Activated T-cell treated with anti-CD3 and anti-CD28 coated beads, Interleukin-2, amount 50 U/mL, for 24 hours (primary cell): ENCODE measurements around the gene MAPK8.

Experiments used
- DNase-seq: peaks from one replicate; pipeline ENCODE4 v3.0.0-alpha.2; 2020
- H3K27ac Mint-ChIP-seq: 2 replicates; pipeline ENCODE4 v1.8.0; 2020; ENCODE audit warnings: mild to moderate bottlenecking, mixed read lengths
- H3K27me3 Mint-ChIP-seq: 2 replicates; pipeline ENCODE4 v1.8.0; 2020; ENCODE audit warnings: mixed read lengths
- H3K36me3 Mint-ChIP-seq: 2 replicates; pipeline ENCODE4 v1.8.0; 2020; ENCODE audit warnings: low read depth, mixed read lengths
- H3K4me1 Mint-ChIP-seq: 2 replicates; pipeline ENCODE4 v1.8.0; 2020; ENCODE audit warnings: low read depth, mixed read lengths
- H3K4me3 Mint-ChIP-seq: 2 replicates; pipeline ENCODE4 v1.8.0; 2020; ENCODE audit warnings: mild to moderate bottlenecking, moderate library complexity, mixed read lengths
- H3K9me3 Mint-ChIP-seq: 2 replicates; pipeline ENCODE4 v1.8.0; 2020; ENCODE audit warnings: mixed read lengths

The MAPK8 gene

GRCh38 chr10:48464121-48464870 lies 157.8 kb downstream of the MAPK8 start:
- H3K27me3 Mint-ChIP-seq, result no peaks in the 10 kb centered on the region
- no peaks in the 10 kb centered on the region for H3K9me3 Mint-ChIP-seq
- H3K4me3 Mint-ChIP-seq, result no peak overlapping the region
- no peaks in the 10 kb centered on the region for H3K36me3 Mint-ChIP-seq
- peak; percentile 14 for DNase-seq
- no peaks in the 10 kb centered on the region for H3K4me1 Mint-ChIP-seq
- no peak overlapping the region for H3K27ac Mint-ChIP-seq

- Mint-ChIP-seq H3K36me3 (no peaks in the 10 kb centered on the region), H3K27me3 (no peaks in the 10 kb centered on the region), H3K9me3 (no peaks in the 10 kb centered on the region), H3K4me3 (no peak overlapping the region), H3K27ac (no peak overlapping the region), H3K4me1 (no peaks in the 10 kb centered on the region)
- DNase-seq, result peak; percentile 8
These were observed 158.6 kb downstream of the MAPK8 start for GRCh38 chr10:48464871-48465736.

GRCh38 chr10:48465860-48466521 lies 159.5 kb downstream of the MAPK8 start:
- H3K36me3 Mint-ChIP-seq, result no peaks in the 10 kb centered on the region
- H3K4me1 Mint-ChIP-seq, result no peaks in the 10 kb centered on the region
- no peak overlapping the region for H3K4me3 Mint-ChIP-seq
- no peak overlapping the region for H3K27ac Mint-ChIP-seq
- H3K9me3 Mint-ChIP-seq, result no peaks in the 10 kb centered on the region
- H3K27me3 Mint-ChIP-seq, result no peaks in the 10 kb centered on the region
- peak; percentile 20 for DNase-seq

- no peak overlapping the region for H3K4me3 Mint-ChIP-seq
- H3K36me3 Mint-ChIP-seq, result no peaks in the 10 kb centered on the region
- H3K27me3 Mint-ChIP-seq, result no peaks in the 10 kb centered on the region
- H3K4me1 Mint-ChIP-seq, result no peaks in the 10 kb centered on the region
- H3K27ac Mint-ChIP-seq, result no peak overlapping the region
- H3K9me3 Mint-ChIP-seq, result no peaks in the 10 kb centered on the region
- DNase-seq, result peak; percentile 3
These were observed 160.2 kb downstream of the MAPK8 start for GRCh38 chr10:48466611-48467240.

GRCh38 chr10:48467669-48468068 lies 161.2 kb downstream of the MAPK8 start:
- peak; percentile 3 for DNase-seq

GRCh38 chr10:48468130-48468790 lies 161.8 kb downstream of the MAPK8 start:
- H3K9me3 Mint-ChIP-seq, result no peaks in the 10 kb centered on the region
- no peak overlapping the region for H3K27ac Mint-ChIP-seq
- no peaks in the 10 kb centered on the region for H3K27me3 Mint-ChIP-seq
- H3K4me3 Mint-ChIP-seq, result no peak overlapping the region
- DNase-seq, result no peak
- no peaks in the 10 kb centered on the region for H3K36me3 Mint-ChIP-seq
- H3K4me1 Mint-ChIP-seq, result no peaks in the 10 kb centered on the region

More at GRCh38 chr10:48467669-48468068, 161.2 kb downstream of the MAPK8 start:
- Mint-ChIP-seq H3K4me1 (no peaks in the 10 kb centered on the region), H3K27me3 (no peaks in the 10 kb centered on the region), H3K4me3 (no peak overlapping the region), H3K9me3 (no peaks in the 10 kb centered on the region), H3K36me3 (no peaks in the 10 kb centered on the region), H3K27ac (no peak overlapping the region)

GRCh38 chr10:48468866-48469511 lies 162.5 kb downstream of the MAPK8 start:
- DNase-seq, result no peak
- Mint-ChIP-seq H3K27ac (no peak overlapping the region), H3K36me3 (no peaks in the 10 kb centered on the region), H3K9me3 (no peaks in the 10 kb centered on the region), H3K4me1 (no peaks in the 10 kb centered on the region), H3K27me3 (no peaks in the 10 kb centered on the region), H3K4me3 (no peak overlapping the region)

GRCh38 chr10:48469516-48470020 lies 163.1 kb downstream of the MAPK8 start:
- no peaks in the 10 kb centered on the region for H3K9me3 Mint-ChIP-seq
- peak; percentile 22 for DNase-seq
- no peaks in the 10 kb centered on the region for H3K36me3 Mint-ChIP-seq
- no peak overlapping the region for H3K27ac Mint-ChIP-seq
- no peaks in the 10 kb centered on the region for H3K4me1 Mint-ChIP-seq
- no peaks in the 10 kb centered on the region for H3K27me3 Mint-ChIP-seq
- no peak overlapping the region for H3K4me3 Mint-ChIP-seq

- DNase-seq, result peak; percentile 16
- no peaks in the 10 kb centered on the region for H3K36me3 Mint-ChIP-seq
- H3K9me3 Mint-ChIP-seq, result no peaks in the 10 kb centered on the region
- no peak overlapping the region for H3K4me3 Mint-ChIP-seq
- H3K4me1 Mint-ChIP-seq, result no peaks in the 10 kb centered on the region
- H3K27me3 Mint-ChIP-seq, result no peaks in the 10 kb centered on the region
- no peak overlapping the region for H3K27ac Mint-ChIP-seq
These were observed 163.8 kb downstream of the MAPK8 start for GRCh38 chr10:48470115-48470892.

- peak; percentile 21 for DNase-seq
These were observed 164.7 kb downstream of the MAPK8 start for GRCh38 chr10:48470893-48471805.

GRCh38 chr10:48472501-48473069 lies 166.1 kb downstream of the MAPK8 start:
- H3K27me3 Mint-ChIP-seq, result no peaks in the 10 kb centered on the region
- H3K36me3 Mint-ChIP-seq, result no peaks in the 10 kb centered on the region
- no peaks in the 10 kb centered on the region for H3K4me1 Mint-ChIP-seq
- H3K27ac Mint-ChIP-seq, result no peak overlapping the region
- no peak overlapping the region for H3K4me3 Mint-ChIP-seq
- DNase-seq, result no peak
- H3K9me3 Mint-ChIP-seq, result no peaks in the 10 kb centered on the region

More at GRCh38 chr10:48470893-48471805, 164.7 kb downstream of the MAPK8 start:
- no peak overlapping the region for H3K27ac Mint-ChIP-seq
- H3K27me3 Mint-ChIP-seq, result no peaks in the 10 kb centered on the region
- H3K9me3 Mint-ChIP-seq, result no peaks in the 10 kb centered on the region
- H3K36me3 Mint-ChIP-seq, result no peaks in the 10 kb centered on the region
- H3K4me3 Mint-ChIP-seq, result no peak overlapping the region
- H3K4me1 Mint-ChIP-seq, result no peaks in the 10 kb centered on the region

- no peaks in the 10 kb centered on the region for H3K27me3 Mint-ChIP-seq
- DNase-seq, result peak; percentile 2
- H3K4me1 Mint-ChIP-seq, result no peaks in the 10 kb centered on the region
- no peaks in the 10 kb centered on the region for H3K9me3 Mint-ChIP-seq
- H3K36me3 Mint-ChIP-seq, result no peaks in the 10 kb centered on the region
- no peak overlapping the region for H3K4me3 Mint-ChIP-seq
- no peak overlapping the region for H3K27ac Mint-ChIP-seq
These were observed 167.2 kb downstream of the MAPK8 start for GRCh38 chr10:48473704-48474103.
